SK-N-SH treated with all-trans-retinoic acid at 6 μM for 48 hours (cell line): Measurements from ENCODE around the gene SLC8A2.

Experiments
- GLIS3 ChIP-seq: fragments of 250-450 bp; sonication (Bioruptor Pico); IDR thresholded peaks from 2 replicates; pipeline ENCODE4 v1.5.0; 2020; ENCODE audit warnings: mild to moderate bottlenecking, moderate library complexity
- SNAI2 ChIP-seq: fragments of 250-450 bp; sonication (Bioruptor Pico); IDR thresholded peaks from 2 replicates; pipeline ENCODE4 v1.5.0; 2020; ENCODE audit warnings: mild to moderate bottlenecking, moderate library complexity
- ZC3H10 ChIP-seq: fragments of 250-450 bp; sonication (Bioruptor Pico); IDR thresholded peaks from 2 replicates; pipeline ENCODE4 v1.5.1; 2021; ENCODE audit warnings: mild to moderate bottlenecking, moderate library complexity
- ZNF8 ChIP-seq: fragments of 450-650 bp; formaldehyde crosslinking; IDR thresholded peaks from 2 replicates; pipeline ENCODE4 v1.5.0; 2020; ENCODE audit warnings: mild to moderate bottlenecking, moderate library complexity
- TF ChIP-seq, protein P1 (sequence below): fragments of 250-450 bp; sonication (Bioruptor Pico); IDR thresholded peaks from 2 replicates; pipeline ENCODE4 v1.8.0; 2020; ENCODE audit warnings: mild to moderate bottlenecking, moderate library complexity, borderline replicate concordance
- TF ChIP-seq, protein P2 (sequence below): fragments of 250-450 bp; sonication (Bioruptor Pico); IDR thresholded peaks from 2 replicates; pipeline ENCODE4 v1.5.0; 2020; ENCODE audit warnings: mild to moderate bottlenecking, moderate library complexity

DNA sequence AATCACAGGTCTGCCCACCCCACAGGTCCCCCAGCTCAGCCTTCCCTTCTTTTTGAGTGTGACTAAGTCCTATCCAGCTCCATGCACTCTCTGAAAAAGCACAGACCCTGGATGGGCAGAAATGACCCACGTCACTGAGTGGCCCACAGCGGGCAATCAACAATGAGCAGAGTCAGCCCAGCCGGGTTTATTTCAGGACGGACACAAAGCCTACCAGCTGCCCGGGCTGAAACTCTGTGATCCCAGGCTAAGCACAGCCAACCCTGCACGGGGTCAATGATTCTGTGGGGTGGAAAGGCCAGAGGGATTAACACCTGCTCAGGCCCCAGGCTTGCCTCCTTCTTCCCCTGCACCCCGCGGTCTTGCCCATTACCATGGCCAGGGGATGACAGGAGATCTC, 34.8 kb upstream of the SLC8A2 start:
- TF ChIP-seq, protein P1, sequence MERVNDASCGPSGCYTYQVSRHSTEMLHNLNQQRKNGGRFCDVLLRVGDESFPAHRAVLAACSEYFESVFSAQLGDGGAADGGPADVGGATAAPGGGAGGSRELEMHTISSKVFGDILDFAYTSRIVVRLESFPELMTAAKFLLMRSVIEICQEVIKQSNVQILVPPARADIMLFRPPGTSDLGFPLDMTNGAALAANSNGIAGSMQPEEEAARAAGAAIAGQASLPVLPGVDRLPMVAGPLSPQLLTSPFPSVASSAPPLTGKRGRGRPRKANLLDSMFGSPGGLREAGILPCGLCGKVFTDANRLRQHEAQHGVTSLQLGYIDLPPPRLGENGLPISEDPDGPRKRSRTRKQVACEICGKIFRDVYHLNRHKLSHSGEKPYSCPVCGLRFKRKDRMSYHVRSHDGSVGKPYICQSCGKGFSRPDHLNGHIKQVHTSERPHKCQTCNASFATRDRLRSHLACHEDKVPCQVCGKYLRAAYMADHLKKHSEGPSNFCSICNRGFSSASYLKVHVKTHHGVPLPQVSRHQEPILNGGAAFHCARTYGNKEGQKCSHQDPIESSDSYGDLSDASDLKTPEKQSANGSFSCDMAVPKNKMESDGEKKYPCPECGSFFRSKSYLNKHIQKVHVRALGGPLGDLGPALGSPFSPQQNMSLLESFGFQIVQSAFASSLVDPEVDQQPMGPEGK (CRISPR knock-in tag), result no peak
- no peak for TF ChIP-seq ZNF8 (CRISPR knock-in tag)
- TF ChIP-seq GLIS3 (CRISPR knock-in tag), result no peak
- TF ChIP-seq, protein P2, sequence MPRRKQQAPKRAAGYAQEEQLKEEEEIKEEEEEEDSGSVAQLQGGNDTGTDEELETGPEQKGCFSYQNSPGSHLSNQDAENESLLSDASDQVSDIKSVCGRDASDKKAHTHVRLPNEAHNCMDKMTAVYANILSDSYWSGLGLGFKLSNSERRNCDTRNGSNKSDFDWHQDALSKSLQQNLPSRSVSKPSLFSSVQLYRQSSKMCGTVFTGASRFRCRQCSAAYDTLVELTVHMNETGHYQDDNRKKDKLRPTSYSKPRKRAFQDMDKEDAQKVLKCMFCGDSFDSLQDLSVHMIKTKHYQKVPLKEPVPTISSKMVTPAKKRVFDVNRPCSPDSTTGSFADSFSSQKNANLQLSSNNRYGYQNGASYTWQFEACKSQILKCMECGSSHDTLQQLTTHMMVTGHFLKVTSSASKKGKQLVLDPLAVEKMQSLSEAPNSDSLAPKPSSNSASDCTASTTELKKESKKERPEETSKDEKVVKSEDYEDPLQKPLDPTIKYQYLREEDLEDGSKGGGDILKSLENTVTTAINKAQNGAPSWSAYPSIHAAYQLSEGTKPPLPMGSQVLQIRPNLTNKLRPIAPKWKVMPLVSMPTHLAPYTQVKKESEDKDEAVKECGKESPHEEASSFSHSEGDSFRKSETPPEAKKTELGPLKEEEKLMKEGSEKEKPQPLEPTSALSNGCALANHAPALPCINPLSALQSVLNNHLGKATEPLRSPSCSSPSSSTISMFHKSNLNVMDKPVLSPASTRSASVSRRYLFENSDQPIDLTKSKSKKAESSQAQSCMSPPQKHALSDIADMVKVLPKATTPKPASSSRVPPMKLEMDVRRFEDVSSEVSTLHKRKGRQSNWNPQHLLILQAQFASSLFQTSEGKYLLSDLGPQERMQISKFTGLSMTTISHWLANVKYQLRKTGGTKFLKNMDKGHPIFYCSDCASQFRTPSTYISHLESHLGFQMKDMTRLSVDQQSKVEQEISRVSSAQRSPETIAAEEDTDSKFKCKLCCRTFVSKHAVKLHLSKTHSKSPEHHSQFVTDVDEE (CRISPR knock-in tag), result no peak
- no peak for TF ChIP-seq ZC3H10 (CRISPR knock-in tag)
- no peak for TF ChIP-seq SNAI2 (CRISPR knock-in tag)
